Stimulated activated CD4-positive, alpha-beta T cell treated with anti-CD3 and anti-CD28 coated beads, Interleukin-15, amount 100 ng/mL, for 48 hours (primary cell): ENCODE data around the gene SERINC4.
"Not testable (repeated sequence)": the region's sequence is repeated elsewhere in the genome, so short reads cannot be mapped to it uniquely, and the experiment has no call there.

Experiments
- DNase-seq, 2 donors: peaks; one replicate each; pipeline ENCODE4 v3.0.0-alpha.2; 2020; ENCODE audit warnings: low read depth in 2 of 2

SERINC4 gene

DNA sequence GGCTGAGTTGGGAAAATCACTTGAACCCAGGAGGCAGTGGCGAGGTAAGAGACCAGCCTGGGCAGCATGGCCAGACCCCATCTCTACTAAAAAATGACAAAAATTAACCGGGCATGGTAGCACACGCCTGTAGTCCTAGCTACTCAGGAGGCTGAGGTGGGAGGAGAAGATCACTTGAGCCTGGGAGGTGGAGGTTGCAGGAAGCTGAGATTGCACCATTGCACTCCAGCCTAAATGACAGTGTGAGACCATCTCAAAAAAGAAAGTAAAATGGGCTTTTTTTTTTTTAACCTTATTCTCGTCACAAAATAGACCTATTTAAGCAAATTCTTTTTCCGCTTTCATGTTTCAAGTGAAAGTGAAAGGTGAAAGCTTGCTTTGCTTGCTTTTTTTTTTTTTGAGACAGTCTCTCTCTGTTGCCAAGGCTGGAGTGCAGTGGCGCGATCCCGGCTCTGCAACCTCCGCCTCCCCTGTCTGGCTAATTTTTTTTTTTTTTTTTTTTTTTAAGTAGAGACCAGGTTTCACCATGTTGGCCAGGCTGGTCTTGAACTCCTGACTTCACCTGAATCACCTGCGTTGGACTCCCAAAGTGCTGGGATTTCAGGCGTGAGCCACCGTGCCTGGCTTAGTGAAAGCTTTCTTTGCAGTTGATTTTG, 50.2 kb downstream of the SERINC4 start:
- peak in 1 of 2 donors; percentile 16 for DNase-seq

DNA sequence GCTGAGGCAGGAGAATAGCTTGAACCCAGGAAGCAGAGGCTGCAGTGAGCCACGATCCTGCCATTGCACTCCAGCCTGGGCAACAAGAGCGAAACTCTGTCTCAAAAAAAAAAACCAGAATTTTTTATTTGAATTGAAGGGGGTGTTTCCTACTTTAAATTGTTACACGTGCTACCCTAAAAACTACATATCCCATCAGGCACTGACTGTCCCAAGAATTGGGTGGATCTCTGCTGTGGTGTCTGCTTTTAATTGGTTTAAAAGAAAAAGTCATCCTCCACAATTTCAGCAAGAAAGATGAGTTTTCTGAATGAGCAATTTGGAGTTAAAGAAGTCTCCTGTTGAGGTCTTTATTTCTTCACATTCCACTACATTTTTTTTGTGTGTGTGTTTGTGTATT, 51.6 kb downstream of the SERINC4 start:
- DNase-seq = no peak

DNA sequence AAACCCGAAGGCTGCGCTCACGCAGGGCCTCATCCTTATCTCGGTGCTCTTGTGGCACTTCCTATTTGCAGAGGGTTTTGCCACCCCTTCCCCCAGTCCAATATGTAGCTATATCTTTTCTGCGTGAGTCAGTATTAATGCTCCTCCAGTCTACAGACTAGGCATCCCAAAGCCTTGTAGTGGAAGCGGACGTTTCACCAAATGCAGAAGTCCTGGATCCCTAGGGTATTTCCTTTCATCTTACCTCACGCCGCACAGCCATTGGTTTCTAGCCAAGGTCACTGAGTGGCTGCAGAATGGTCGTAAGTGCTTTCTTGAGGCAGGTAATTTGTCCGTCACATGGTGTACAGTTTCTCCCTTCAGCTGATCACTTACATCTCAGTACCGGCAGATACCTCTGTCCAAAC, 53.1 kb downstream of the SERINC4 start:
- not testable (repeated sequence) for DNase-seq

DNA sequence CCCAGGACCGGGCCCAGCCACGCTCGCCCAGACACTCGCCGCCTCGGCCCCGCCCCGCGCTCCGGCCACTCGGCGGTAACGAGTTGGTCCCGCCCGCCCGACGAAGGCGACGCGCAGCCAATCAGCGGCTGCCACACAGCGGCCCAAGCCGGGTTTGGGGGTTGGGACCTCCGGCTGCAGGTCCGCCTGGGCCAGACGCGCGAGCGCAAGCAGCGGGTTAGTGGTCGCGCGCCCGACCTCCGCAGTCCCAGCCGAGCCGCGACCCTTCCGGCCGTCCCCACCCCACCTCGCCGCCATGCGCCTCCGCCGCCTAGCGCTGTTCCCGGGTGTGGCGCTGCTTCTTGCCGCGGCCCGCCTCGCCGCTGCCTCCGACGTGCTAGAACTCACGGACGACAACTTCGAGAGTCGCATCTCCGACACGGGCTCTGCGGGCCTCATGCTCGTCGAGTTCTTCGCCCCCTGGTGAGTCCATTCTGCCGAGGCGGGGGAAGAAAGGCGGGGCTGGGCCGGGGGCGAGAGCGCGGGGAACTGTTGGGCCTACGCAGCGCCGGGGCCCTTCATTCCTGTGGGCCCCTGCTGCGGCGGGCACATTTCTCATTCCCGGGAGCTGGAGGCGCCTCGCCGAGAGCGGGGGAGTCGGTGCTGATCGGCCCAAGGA, 53.6 kb downstream of the SERINC4 start, which contains the start of gene PDIA3:
TSS of gene PDIA3 (plus strand) at position 194 of the 658 bp plus-strand sequence. CDS start at position 296, 102 bp downstream.
- DNase-seq = peak; percentile 74 to 85
